GM23248 (cell line): Measurements from ENCODE around the gene IL1R1. TPM values are rescaled to one million over a fixed set of nuclear protein-coding genes. Genes with fewer than 3 reads are reported as not detected.

Experiments
- DNase-seq: peaks from one replicate; pipeline ENCODE4 v3.0.0-alpha.2; 2015
- H2AFZ ChIP-seq: fragments of 200-600 bp; sonication (generic); 2 replicates; pipeline ENCODE4 v1.6.1; 2016; ENCODE audit warnings: antibody characterized with exemption
- H3F3A ChIP-seq: fragments of 200-600 bp; sonication (generic); 2 replicates; pipeline ENCODE4 v1.6.1; 2016; ENCODE audit warnings: mild to moderate bottlenecking, antibody characterized with exemption, mixed run types; ENCODE audit not compliant: insufficient read depth
- H3K27ac ChIP-seq: fragments of 200-600 bp; sonication (generic); 2 replicates; pipeline ENCODE4 v1.5.1; 2016; ENCODE audit warnings: mild to moderate bottlenecking
- H3K27me3 ChIP-seq: fragments of 200-600 bp; sonication (generic); replicated peaks from 2 replicates; pipeline ENCODE4 v1.6.1; 2016; ENCODE audit warnings: mild to moderate bottlenecking; ENCODE audit not compliant: insufficient read depth
- H3K36me3 ChIP-seq: fragments of 200-600 bp; sonication (generic); 2 replicates; pipeline ENCODE4 v1.6.1; 2016; ENCODE audit warnings: low read depth, mild to moderate bottlenecking
- H3K4me1 ChIP-seq: fragments of 200-600 bp; sonication (generic); 2 replicates; pipeline ENCODE4 v1.6.1; 2016; ENCODE audit warnings: mild to moderate bottlenecking; ENCODE audit not compliant: insufficient read depth
- H3K4me2 ChIP-seq: fragments of 200-600 bp; sonication (generic); one replicate; pipeline ENCODE4 v1.6.1; 2016; ENCODE audit warnings: mild to moderate bottlenecking; ENCODE audit not compliant: unreplicated experiment
- H3K4me3 ChIP-seq: fragments of 200-600 bp; sonication (generic); 2 replicates; pipeline ENCODE4 v1.5.1; 2016; ENCODE audit warnings: mild to moderate bottlenecking
- H3K79me2 ChIP-seq: fragments of 200-600 bp; sonication (generic); 2 replicates; pipeline ENCODE4 v1.6.1; 2016; ENCODE audit warnings: mild to moderate bottlenecking; ENCODE audit not compliant: insufficient read depth
- H3K9ac ChIP-seq: fragments of 200-600 bp; sonication (generic); 2 replicates; pipeline ENCODE4 v1.6.1; 2016; ENCODE audit warnings: mild to moderate bottlenecking
- H3K9me2 ChIP-seq: fragments of 200-600 bp; sonication (generic); 2 replicates; pipeline ENCODE4 v1.6.1; 2016; ENCODE audit warnings: mixed run types, mild to moderate bottlenecking, moderate library complexity; ENCODE audit not compliant: insufficient read depth
- H3K9me3 ChIP-seq: fragments of 200-600 bp; sonication (generic); one replicate; pipeline ENCODE4 v1.6.1; 2017; ENCODE audit warnings: low read depth
- H4K20me1 ChIP-seq: fragments of 200-600 bp; sonication (generic); 2 replicates; pipeline ENCODE4 v1.6.0; 2016; ENCODE audit not compliant: insufficient read depth
- EZH2 ChIP-seq: fragments of 200-600 bp; sonication (generic); IDR thresholded peaks from 2 replicates; pipeline ENCODE4 v1.6.1; 2018; ENCODE audit warnings: antibody characterized with exemption, mild to moderate bottlenecking; ENCODE audit not compliant: insufficient read depth, poor library complexity, severe bottlenecking
- EZH2phosphoT487 ChIP-seq: fragments of 200-600 bp; sonication (generic); IDR thresholded peaks from 2 replicates; pipeline ENCODE4 v1.6.1; 2018; ENCODE audit warnings: antibody characterized with exemption, moderate library complexity, mild to moderate bottlenecking, low read depth; ENCODE audit not compliant: insufficient read depth
- WGBS, 2 experiments: methylation state at CpG; one replicate each; pipeline ENCODE4 v1.1.6; 2015 to 2017; ENCODE audit warnings: low lambda C conversion rate in 2 of 2, low coverage in 1 of 2; ENCODE audit errors: missing lambda C conversion rate in 2 of 2; 5-methylcytosine and 5-hydroxymethylcytosine counted together
- in situ Hi-C: fragments of 300-500 bp; cut with MboI; formaldehyde crosslinking; loops from 2 replicates; pipeline ENCODE4 v1.15.0; 2020
- polyA plus RNA-seq: library from polyadenylated mRNA; unstranded; fragments of >200 nt; fragmentation: Nextera tagmentation; extraction: Ambion mirVana; gene quantifications from 2 replicates; pipeline ENCODE4 v1.2.1, GENCODE V29; 2016
- total RNA-seq: library from RNA; depleted of rRNA; stranded (reverse); fragments of >200 nt; shearing (Covaris generic); gene quantifications from 2 replicates; pipeline ENCODE4 v1.2.3, GENCODE V29; 2014

The IL1R1 gene
- total and polyA plus RNA-seq, 2 experiments from 2014 or later = 75.4 to 87.9 TPM

DNA sequence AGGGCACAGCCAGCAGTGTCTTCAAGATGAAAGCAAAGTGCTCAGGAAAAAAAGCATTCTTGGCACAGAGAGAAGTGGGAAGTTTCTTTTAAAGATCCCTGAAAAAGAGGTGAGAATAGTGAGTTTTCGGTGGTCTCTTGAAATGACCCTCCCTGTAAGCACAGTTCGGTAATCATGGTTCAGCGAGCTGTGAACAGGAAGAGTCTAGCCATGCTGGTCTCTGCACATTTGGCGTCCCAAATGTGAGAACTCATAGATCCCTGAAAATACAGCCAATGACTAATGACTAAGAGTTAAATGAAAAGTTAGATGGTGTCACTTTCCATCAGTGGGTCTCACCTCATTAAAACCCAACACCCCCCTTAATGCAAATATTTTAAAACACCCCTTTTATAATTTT lies 3.4 kb downstream of the IL1R1 start:
- no peak overlapping the region for H2AFZ ChIP-seq
- no peak overlapping the region for H3K27ac ChIP-seq
- peaks cover 4% of the 10 kb centered on the region; the same call in 1 of the 2 replicates for H4K20me1 ChIP-seq
- no peak overlapping the region for H3K4me3 ChIP-seq
- no peaks in the 10 kb centered on the region for H3K27me3 ChIP-seq
- peaks cover 35% of the 10 kb centered on the region for H3K36me3 ChIP-seq
- H3K4me2 ChIP-seq = no peak overlapping the region
- H3F3A ChIP-seq = peaks cover 57% of the 10 kb centered on the region
- TF ChIP-seq EZH2phosphoT487 (no peak), EZH2 (no peak)
- H3K79me2 ChIP-seq = peaks cover 94% of the 10 kb centered on the region
- no peaks in the 10 kb centered on the region for H3K9me3 ChIP-seq
- in situ Hi-C loops = loop anchor here (25.0 kb wide), 1 partner anchor 109 kb away; no protein-coding TSS in a partner anchor
- 97 to 100% methylated on average over 4 of the region's 4 CpGs for WGBS, 2 experiments
- DNase-seq = no peak
- H3K9ac ChIP-seq = no peak overlapping the region
- H3K9me2 ChIP-seq = no peaks in the 10 kb centered on the region
- peaks cover 14% of the 10 kb centered on the region for H3K4me1 ChIP-seq

DNA sequence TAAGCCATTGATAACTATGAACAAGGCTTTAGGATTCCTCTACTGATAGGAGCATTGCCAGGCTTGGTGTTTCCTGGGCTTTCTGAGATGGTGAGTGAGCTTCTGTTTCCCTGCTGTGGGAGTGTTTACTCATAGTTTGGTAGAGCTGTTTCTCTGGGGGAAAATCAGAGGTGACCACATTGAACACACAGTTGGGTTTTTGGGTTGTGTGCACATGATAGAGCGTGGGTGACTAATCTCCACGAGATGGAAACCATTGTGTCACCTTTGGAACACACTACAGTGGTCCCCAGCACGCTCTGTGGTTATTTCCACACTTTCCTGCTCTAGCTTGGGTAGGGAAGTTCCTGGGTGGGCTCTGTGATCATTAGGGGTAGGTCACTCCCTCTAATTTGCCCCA lies 5.4 kb downstream of the IL1R1 start:
- Histone ChIP-seq H3K9me2 (no peaks in the 10 kb centered on the region), H3K79me2 (peaks cover 100% of the 10 kb centered on the region), H3K27me3 (no peaks in the 10 kb centered on the region), H4K20me1 (peaks cover 13% of the 10 kb centered on the region), H3K9me3 (no peaks in the 10 kb centered on the region), H3K36me3 (peaks cover 40% of the 10 kb centered on the region), H3K4me2 (no peak overlapping the region), H2AFZ (no peak overlapping the region), H3K4me3 (no peak overlapping the region), H3K9ac (peak overlapping the region; percentile 45; the same call in 1 of the 2 replicates), H3K27ac (peak overlapping the region; percentile 67), H3F3A (peaks cover 46% of the 10 kb centered on the region), H3K4me1 (no peaks in the 10 kb centered on the region)
- DNase-seq = peak; percentile 68
- 67 to 80% methylated on average over 3 of the region's 3 CpGs for WGBS, 2 experiments
- TF ChIP-seq EZH2phosphoT487 = no peak
- no peak for TF ChIP-seq EZH2
- in situ Hi-C loops = loop anchor here (25.0 kb wide), 1 partner anchor 111 kb away; no protein-coding TSS in a partner anchor

- no peak overlapping the region for H3K4me2 ChIP-seq
- peak overlapping the region; percentile 67 for H3K27ac ChIP-seq
- peaks cover 19% of the 10 kb centered on the region for H4K20me1 ChIP-seq
- no peak for TF ChIP-seq EZH2phosphoT487
- no peak for TF ChIP-seq EZH2
- DNase-seq = no peak
- no peak overlapping the region for H2AFZ ChIP-seq
- no peaks in the 10 kb centered on the region for H3K9me3 ChIP-seq
- H3K27me3 ChIP-seq = no peaks in the 10 kb centered on the region
- H3K4me1 ChIP-seq = no peaks in the 10 kb centered on the region
- H3K9me2 ChIP-seq = no peaks in the 10 kb centered on the region
- H3K79me2 ChIP-seq = peaks cover 100% of the 10 kb centered on the region
- H3F3A ChIP-seq = peaks cover 37% of the 10 kb centered on the region
- 65 to 75% methylated on average over 2 of the region's 2 CpGs for WGBS, 2 experiments
- no peak overlapping the region for H3K4me3 ChIP-seq
- in situ Hi-C loops = loop anchor here (25.0 kb wide), 1 partner anchor 112 kb away; no protein-coding TSS in a partner anchor
- H3K9ac ChIP-seq = no peak overlapping the region
- peaks cover 46% of the 10 kb centered on the region for H3K36me3 ChIP-seq
These were observed 6.7 kb downstream of the IL1R1 start for GRCh38 chr2:102149243-102149642.

- Histone ChIP-seq H3K27me3 (no peaks in the 10 kb centered on the region), H3K79me2 (peaks cover 100% of the 10 kb centered on the region), H3K9me2 (no peaks in the 10 kb centered on the region), H2AFZ (no peak overlapping the region), H3K4me1 (no peaks in the 10 kb centered on the region), H3K36me3 (peaks cover 52% of the 10 kb centered on the region), H3K4me3 (no peak overlapping the region), H3K27ac (no peak overlapping the region), H3K4me2 (no peak overlapping the region), H3K9me3 (no peaks in the 10 kb centered on the region), H4K20me1 (peaks cover 19% of the 10 kb centered on the region), H3F3A (peaks cover 37% of the 10 kb centered on the region), H3K9ac (no peak overlapping the region)
- in situ Hi-C loops = loop anchor here (25.0 kb wide), 1 partner anchor 113 kb away; no protein-coding TSS in a partner anchor
- TF ChIP-seq EZH2phosphoT487 = no peak
- no peak for TF ChIP-seq EZH2
- no peak for DNase-seq
- 86 to 88% methylated on average over 9 of the region's 9 CpGs for WGBS, 2 experiments
These were observed 7.3 kb downstream of the IL1R1 start for GRCh38 chr2:102149644-102150455.
